Right forelimb (tissue), 1 donor: ENCODE data around the gene RNF167.

Source experiments
- DNase-seq: peaks from one replicate; pipeline ENCODE4 v3.0.0-alpha.2; 2018

Gene RNF167

DNA sequence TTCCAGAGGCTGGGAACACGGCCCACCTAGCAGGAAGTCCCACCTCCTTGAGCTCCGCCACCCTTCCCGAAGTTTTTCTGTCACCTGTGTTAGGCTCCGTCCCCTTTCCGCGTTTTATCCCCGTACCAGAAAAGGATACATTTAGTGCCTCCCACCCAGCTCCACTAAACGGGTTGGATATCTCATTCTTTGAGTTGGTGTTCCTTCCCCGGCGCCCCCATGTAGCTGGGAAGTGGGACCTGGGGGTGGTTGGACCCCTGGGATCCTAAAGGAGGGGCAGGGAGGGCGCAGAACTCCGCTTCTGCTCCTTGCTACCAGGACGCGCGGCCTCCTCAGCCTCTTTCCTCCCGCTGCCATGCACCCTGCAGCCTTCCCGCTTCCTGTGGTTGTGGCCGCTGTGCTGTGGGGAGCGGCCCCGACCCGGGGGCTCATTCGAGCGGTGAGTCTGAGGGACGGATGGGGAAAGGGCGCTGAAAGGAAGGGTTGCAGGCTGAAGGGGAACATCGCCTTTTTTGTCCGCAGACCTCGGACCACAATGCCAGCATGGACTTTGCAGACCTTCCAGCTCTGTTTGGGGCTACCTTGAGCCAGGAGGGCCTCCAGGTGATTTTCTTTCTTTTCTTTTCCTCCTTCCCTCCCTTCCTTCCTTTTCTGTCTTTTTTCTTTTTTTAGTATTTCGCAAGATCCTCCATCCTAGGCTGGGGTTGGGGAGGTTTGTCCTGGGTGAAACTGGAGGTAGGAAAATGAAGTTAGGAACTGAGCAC is 669 bp downstream of the RNF167 start:
- DNase-seq, result no peak

DNA sequence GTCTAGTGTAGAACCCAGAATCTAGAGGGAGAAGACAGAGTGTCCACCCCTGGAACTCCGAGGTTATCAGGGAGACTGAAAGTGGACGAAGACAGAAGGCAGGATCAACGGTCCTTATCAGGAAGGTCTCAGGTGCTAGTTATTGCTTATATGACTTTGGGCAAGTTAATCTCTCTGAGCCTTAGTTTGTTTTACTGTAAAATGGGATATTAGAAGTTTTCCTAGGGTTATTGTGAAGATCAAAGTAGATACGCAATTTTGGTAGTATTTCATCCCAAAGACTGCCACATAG is 1.2 kb downstream of the RNF167 start:
- DNase-seq, result no peak

DNA sequence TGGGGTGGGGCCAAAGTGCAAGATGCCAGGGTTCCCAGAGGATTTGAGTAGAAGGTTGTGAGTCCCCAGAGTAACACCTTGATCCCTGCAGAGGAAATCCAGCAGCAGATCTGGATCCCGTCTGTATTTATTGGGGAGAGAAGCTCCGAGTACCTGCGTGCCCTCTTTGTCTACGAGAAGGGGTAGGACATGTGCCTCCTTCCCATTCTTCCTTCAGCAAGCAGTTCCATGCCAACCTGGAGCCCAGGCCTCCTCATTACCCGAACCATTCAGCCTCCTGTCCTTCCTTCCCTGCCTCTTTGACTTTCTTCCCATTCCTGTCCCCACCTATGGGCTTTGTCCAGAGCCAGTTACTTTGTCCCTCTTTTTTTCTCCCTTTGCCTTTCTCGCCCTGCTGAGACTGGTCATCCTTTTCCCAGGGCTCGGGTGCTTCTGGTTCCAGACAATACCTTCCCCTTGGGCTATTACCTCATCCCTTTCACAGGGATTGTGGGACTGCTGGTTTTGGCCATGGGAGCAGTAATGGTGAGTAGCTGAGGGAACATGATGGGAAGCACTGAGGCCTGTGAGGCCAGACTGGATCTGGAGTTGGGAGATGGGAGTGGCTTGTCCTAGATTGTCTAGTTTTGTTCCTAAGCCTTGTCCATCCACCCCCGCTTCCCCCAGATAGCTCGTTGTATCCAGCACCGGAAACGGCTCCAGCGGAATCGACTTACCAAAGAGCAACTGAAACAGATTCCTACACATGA is 2.9 kb downstream of the RNF167 start:
- DNase-seq, result no peak

DNA sequence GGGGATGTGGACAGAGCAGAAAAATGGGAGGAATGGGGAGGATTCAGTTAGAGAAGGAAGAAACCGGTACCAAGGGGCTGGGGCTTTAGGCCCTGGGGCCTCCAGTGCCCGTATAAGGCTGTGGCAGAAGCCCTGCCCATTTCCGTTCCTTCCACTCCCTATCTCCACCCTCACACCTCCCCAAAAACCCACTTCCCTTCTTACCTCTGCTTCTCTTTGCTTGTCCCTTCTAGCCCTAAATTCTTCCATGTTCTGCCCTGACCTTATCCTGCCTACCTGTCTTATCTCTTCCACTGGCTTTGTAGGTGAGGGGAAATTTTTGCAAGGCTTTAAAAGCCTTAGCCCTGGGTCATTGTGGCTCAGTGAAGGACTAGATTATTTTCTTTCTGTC is 4.1 kb downstream of the RNF167 start:
- no peak for DNase-seq

DNA sequence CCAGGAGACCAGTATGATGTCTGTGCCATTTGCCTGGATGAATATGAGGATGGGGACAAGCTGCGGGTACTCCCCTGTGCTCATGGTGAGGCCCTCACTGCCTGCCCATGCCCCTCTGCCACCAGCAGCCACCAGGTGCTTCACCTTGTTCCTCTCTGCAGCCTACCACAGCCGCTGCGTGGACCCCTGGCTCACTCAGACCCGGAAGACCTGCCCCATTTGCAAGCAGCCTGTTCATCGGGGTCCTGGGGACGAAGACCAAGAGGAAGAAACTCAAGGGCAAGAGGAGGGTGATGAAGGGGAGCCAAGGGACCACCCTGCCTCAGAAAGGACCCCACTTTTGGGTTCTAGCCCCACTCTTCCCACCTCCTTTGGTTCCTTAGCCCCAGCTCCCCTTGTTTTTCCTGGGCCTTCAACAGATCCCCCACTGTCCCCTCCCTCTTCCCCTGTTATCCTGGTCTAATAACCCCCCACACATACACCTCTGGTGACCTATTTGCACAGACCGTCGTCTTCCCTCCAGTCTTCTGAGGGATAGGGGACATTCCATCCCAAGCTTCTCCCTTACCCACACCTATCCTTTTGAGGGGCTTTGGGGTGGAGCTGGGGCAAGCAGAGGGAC is 4.6 kb downstream of the RNF167 start:
- DNase-seq, result no peak

DNA sequence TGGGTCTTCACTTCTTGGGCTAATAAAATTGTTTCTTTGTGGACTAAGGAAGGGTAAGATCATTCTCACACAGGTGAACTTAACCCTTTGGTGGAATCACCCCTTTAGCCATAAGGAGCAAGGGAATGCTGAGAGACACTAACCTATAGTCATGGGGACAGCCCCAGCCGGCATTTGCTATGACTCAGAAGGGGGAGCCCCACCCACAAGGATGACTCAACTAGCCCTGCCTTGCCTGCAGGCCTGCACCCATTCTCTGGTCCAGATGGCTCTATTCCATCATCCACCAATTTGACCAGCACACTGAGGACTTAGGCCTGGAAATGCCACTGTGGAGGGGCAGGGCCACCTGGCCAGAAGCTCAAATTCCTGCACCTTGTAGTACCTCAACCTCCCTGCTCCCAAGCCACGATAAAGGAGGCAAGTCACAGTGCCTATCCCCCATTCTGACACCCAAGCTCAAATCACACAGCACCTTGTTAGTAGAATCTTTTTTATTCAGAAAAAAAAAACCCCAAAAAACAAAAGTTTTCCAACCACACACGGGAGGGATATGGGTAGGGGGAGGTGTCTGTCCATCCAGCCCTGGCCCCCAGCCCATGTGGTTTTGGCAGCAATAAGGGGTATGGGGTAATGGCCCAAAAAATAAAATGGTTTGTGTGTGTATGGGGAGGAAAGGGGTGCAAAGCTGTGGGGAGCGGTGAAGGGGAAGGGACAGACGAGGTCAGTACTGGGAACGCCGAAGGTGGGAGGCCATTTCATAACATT is 5.3 kb downstream of the RNF167 start:
- no peak for DNase-seq

DNA sequence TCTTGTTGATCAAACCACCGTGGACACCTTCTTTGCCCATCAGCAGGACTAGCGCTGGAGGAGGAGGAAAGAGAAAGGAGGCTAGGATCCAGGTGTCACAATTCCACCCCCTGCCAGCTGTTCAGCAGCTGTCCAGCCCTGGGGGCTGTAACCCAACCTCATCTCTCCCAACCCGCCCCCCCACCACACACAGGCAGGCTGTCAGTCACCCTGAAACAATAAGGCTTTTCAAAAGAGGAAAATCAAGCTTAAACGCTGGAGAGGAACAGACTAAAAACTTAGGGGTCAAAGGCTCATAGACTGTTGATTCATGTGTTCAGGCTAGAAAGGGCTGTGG is 5.8 kb downstream of the RNF167 start:
- no peak for DNase-seq

DNA sequence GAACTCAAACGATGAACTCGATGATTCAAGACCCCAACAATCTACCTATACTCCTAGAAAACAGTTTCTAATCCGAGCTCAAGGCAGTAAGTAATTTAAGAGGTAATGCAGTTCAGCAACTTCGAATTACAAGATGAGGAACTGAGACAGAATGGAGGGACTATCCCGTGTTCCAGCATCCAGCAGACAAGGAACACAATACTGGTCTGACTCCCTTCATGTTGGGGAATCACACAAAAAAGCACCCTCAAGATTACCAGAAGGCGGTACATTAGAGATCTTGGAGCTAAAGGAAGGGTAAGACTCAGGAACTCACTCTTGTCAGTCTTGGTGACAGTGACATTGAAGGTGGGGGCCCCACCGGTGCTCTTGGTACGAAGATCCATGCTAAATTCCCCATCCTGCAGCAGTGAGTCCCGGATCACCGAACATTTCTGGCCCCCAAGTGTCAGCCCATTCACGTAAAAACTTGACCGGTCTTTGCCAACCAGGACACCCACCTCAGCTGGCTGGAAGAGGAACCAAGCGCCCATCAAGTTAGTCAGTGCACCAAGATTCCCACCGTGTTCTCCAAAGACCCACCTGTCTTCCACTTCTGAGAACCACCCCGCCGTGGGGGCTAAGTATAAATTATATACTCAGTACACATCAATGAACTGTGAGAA is 6.4 kb downstream of the RNF167 start:
- DNase-seq, result no peak

DNA sequence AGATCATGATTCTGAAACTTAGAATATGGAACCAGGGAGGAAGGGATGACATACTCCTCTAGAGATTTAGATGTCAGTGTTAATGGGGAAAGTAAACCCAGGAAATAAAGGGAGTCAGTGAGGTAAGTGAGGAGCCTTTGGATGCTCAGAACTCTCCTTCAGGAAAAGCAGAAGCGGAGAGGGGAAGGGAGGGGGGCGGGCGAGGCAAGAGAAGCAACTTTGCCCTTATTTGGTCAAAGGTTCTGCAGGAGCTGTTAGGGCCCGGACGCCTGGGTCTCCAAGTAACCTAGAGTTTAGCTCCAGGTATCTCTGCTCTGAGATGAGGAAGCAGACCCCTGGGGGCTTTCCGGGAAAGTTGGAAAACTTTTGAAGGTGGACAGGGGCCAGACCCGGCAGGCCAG is 6.9 kb downstream of the RNF167 start:
- DNase-seq, result no peak

DNA sequence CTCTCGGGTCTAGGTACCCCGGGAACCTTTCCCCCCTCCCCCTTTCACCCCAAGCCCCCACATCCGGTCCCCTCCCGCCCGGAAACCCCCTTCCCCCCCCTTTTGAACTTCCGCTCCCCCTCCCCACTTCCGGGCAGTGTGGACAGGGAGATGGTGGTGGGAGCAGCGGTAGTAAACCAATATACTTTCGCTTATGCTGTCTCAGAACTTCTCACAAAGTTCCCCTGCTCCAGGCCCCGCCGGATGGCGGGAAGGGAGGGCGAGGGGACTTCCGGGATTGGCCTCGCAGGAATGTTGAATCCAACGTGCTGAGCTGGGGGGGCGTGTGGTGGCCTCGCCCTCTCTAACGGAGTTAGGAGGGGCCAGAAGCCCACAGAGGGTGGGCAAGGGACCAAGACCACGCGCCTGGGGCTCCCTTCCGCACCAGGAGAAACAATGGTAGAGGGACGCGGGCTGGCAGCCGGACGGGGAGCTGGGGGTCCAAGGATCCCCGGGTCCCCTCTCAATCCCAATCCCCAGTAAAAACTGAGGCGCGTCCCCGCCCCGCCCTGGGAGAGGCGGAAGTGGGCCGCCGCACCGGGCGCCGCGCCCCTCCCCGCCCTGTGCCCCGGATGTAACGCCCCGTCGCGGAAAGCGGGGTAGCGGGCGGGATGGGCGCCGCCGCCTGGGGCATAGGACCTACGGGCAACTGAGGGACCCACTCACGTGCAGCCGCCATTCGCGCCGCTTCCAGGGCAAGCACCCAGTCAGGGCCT is 7.5 kb downstream of the RNF167 start:
- DNase-seq, result peak; percentile 82

DNA sequence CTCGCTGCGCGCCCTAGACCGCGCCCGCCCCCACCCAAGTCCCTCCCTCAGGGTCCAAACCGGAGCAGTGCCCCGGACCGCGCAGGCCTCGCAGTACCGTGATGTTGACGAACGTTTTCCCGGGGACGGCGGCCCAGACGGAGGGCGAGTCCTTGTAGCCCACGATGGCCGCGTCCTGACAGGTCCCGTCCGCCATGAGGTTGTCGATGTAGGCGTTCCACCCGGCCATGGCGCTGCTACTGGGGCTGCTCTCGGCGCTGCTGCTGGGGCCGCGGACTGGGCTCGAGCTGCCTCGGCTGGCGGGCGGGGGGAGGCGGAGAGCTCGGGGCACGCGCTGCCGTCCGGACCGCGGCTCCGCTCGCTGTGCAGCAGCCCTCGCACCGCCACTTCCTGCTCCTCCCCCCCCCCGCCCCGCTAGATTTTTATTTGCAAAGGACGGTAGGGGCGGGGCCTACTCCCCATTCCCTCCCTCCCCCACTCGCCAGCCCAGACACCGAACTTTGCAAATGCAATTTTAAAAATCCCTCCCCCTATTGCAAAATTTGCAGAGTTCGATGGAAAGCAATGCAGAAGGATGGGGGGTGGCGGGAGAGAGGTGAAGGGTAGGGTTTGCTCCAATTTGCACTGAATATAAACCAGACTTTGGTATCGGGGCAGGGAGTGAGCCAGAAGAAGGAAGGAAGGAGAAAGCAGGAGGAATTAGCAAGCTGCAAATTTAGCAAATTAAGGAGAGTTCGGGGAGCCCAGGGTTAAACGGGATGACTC is 8.3 kb downstream of the RNF167 start, which contains the start of gene PFN1:
TSS of gene PFN1 (minus strand) at position 365 of the 765 bp plus-strand sequence. CDS start at position 229, 136 bp downstream.
- peak; percentile 94 for DNase-seq

DNA sequence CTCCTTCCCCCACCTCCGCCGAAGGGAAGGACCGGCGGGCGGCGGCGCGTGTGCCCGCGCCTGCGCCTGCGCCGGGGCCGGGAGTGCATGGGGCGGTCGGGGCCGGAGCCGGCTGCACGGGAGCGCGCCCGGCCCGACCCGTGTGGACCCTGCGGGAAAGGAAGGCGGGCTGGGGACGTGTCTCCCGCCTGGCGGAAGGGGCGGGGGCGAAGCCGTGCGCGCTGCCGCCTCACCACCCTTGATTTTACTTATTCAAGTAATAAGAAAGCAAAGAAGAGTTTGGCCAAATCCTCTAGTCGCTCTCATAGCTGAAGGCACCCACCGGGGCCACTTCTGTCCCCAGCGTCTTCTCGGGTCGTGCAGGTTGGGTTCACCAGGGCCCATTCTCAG is 8.9 kb downstream of the RNF167 start:
- peak; percentile 91 for DNase-seq

DNA sequence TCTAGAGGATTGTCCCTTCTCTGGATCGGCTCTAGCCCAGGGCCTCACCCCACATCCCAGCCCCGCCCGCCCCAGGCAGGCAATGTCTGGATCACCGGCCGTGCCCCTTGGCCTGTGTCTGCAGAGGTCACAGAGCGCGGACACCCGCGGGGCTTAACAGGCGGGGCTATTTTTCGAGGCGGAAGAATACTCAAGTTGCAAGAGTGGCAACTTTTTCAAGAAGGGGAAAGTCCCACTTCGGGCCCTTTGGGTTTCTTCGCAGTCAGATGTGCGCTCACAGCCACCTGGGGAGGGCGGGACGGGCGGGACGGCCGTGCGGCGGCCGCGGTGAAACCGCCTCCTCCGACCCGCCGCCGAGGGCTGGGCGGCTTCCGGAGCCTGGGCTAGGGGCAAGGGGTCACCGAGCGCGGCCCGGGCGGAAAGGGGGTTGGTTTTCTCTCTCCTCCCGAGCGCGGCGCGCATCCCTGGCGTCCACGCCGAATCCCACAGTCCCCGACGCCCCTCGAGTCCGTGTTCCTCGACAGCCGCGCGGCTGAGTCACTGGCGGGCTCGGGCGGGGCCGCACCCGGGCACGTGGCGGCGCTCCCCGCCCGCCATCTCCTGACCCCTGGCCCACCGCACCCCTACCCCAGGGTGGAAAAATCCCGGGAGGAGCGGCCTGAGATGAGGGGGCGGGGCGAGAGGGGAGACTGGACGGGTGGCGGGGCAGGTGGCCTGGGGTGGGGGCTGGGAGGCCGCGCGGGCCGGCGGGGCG is 9.4 kb downstream of the RNF167 start:
- DNase-seq, result peak; percentile 78

DNA sequence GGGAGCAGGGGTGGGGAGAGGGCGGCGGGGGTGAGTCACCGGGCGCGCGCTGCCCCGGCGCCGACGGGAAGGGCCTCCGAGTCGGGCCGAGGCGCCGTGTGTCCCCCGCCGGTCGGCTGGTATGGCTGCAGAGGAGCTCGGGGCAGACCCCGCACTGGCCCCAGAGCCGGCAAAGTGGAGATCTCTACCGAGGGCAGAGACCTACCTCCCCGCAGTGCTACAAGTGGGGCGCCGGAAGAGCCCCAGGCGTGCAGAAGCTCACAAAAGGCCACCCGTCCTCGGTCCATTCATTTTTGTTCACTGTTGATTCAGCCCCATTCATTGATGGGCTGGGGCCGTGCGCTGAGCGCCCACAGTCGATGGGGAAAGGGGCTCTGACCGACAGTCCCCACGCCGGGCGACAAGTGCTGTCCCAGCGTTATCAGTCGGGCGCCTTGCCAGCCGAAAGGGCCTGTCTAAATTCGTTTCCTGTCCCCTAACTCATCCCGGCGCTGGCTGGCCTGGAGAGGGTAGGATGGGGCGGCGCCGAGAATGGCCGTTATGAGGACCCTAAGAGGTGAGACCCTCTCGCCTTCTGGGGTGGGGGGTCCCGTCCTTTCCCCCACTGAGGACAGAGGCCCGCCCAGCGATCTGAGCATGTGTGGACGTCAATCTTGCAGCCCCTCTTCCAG is 10.1 kb downstream of the RNF167 start:
- DNase-seq, result peak; percentile 61

DNA sequence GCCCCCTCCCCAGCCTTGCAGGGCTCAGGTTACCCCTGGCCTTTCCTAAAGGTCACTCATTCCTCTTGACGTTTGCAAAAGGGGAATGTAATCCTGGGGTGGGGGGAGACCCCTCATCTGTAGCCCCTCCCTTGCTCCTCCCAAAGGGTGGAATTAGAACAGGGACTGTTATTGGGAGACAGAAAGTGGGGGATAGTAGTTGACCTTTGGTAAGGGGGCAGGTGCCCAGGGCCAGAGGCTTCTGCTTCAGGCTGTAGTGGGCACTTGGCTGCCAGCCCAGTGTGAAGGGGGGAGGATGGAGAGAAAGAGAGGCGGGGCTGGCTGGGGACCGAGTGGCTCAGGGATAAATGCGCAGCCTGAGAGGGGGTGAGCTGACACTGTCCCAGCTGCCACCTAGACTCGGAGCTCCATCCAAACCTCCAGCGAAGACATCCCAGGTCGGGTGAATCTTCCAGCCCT is 10.7 kb downstream of the RNF167 start, which contains the start of gene ENO3:
TSS of gene ENO3 (plus strand) at position 374 of the 459 bp plus-strand sequence. CDS start 711 bp downstream, outside the sequence.
- no peak for DNase-seq

DNA sequence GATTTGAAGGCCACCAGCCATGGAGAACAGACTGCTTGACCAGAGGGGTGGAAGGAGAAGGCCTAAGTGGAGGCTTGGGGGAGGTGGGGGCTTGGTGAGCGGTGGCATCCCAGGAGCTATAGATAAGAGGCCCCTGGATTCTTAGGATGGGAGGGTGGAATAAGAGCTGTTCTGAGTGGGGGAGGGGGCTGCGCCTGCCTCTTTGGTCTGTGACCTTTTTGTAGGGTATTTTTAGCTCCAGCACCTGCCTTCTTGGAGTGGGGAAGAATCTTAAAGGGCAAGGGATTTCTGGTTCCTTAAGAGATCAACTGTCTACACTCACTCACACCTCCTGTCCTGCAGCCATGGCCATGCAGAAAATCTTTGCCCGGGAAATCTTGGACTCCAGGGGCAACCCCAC is 11.4 kb downstream of the RNF167 start:
- no peak for DNase-seq

DNA sequence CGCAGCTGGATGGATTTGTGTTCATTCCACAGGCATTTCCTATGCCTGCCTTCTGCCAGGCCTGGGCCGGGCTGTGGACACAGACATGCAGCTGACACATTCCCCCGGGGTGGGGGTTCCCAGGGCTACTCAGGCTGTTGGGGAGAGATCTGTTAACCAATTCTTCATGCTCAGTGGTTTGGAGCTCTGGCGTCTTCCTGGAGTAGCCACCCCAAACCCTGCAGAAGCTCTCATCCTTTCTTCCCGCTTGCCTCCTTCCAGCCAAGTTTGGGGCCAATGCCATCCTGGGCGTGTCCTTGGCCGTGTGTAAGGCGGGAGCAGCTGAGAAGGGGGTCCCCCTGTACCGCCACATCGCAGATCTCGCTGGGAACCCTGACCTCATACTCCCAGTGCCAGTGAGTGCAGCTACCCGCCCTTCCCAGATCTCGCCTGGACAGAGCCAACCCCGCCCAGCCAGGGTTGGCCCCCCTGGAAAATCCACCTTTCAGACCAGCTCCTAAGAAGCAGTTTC is 13.4 kb downstream of the RNF167 start:
- peak; percentile 75 for DNase-seq

DNA sequence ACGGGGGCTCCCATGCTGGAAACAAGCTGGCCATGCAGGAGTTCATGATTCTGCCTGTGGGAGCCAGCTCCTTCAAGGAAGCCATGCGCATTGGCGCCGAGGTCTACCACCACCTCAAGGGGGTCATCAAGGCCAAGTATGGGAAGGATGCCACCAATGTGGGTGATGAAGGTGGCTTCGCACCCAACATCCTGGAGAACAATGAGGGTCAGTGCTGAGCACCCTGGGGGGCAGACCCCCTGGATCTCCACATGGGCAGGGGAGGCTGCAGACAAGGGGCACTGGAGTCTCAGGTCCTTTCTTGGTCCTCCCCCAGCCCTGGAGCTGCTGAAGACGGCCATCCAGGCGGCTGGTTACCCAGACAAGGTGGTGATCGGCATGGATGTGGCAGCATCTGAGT is 15.0 kb downstream of the RNF167 start:
- no peak for DNase-seq

DNA sequence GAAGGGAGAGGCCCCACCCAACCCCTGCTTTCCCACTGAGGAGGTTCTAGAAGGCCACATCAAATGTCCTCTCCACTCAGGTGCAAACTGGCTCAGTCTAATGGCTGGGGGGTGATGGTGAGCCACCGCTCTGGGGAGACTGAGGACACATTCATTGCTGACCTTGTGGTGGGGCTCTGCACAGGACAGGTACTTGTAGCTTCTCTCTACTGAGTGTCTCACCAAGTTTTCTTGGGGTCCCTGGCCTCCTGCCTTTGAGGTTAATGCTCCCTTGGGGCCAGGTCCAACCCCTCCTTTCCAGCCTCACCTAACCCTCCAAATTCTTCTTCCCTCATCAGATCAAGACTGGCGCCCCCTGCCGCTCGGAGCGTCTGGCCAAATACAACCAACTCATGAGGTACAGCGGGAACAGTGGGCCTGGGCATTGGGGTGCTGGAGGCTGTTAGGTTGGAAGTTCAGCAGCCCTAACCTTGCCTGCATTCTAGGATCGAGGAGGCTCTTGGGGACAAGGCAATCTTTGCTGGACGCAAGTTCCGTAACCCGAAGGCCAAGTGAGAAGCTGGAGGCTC is 16.5 kb downstream of the RNF167 start:
- no peak for DNase-seq
